ENCODE measurements around the gene TLR8.
"Not testable (repeated sequence)": the region's sequence is repeated elsewhere in the genome, so short reads cannot be mapped to it uniquely, and the experiment has no call there.

TLR8 gene

DNA sequence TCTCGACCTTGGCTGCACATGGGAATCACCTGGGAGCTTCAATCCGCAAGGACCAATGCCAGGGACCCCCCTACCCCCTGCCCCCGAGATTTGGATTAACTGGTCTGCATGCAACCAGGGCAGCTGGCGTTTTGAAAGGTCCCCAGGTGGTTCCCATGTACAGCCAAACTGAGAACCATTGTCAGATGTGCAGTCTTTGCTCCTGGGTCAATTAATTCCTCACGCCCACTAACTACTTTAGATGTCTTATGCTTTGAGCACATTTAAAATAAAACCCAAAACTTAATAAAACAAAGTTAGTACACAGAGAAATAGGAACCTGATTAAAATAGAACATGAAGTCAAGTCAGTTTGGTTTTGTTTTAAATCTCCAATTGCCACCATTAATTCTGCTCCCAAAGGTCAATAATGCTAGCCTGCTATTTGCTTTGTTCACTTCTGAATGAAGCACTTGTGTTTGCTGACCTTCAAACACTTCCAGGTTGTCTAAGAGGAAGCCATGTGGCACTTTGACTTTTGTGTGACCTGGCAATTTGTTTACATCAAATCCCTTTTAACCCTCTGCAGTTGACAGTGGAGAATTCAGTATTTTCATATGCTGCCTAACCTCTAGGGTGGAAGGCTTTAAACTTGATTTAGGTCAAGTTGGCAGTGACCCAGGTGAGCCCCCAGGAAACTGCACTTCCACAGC, 41.3 kb downstream of the TLR8 start:
- no peak for DNase-seq

DNA sequence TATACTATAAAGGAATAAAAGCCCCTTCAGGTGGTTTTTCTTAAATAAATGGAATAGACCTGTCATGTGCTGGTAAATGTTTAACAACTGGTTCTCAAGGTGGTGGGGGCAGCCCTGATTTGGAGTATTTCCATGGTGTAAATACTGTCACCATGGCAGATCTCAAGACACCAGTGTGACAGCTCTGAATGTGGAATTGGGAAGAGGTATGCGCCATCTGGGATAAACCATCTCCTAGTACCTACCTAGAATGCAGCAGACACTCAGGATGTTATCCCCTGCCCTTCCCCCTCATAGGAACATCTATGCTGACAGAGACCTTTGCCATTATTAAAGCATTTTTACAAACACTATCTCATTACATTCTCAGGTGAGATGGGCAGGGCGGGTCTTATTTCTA, 42.1 kb downstream of the TLR8 start:
- no peak for DNase-seq

DNA sequence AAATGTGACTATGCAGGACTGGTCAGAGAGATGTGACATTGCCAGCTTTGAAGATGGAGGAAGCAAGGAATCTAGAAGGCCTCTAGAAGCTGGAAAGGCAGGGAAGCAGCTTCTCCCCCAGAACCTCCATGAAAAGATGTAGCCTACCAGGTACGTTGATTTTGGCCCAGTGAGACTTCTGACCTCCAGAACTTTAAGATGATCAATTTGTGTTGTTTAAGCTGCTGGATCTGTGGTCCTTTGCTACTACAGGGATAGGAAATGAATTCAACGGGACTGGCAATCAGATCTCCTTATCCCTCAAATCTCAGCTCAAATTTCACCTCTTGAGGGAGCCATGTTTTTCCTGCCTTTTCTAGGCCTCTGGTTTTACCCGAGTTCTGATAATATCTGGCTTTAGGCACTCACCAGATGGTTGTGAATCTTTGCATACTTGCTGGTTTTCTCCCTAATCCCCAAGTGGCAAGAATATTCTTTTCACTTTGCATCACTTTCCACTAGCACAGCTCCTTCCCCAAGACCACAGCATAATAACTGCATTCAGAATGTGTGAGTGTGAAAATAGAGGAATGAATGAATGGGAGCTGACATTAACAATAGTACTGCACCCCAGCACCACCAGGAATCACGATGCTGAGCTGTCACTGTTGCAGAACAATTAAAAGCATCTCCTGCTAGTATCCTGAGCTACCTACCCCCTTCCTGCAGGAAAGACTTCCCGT, 42.9 kb downstream of the TLR8 start:
- no peak for DNase-seq

DNA sequence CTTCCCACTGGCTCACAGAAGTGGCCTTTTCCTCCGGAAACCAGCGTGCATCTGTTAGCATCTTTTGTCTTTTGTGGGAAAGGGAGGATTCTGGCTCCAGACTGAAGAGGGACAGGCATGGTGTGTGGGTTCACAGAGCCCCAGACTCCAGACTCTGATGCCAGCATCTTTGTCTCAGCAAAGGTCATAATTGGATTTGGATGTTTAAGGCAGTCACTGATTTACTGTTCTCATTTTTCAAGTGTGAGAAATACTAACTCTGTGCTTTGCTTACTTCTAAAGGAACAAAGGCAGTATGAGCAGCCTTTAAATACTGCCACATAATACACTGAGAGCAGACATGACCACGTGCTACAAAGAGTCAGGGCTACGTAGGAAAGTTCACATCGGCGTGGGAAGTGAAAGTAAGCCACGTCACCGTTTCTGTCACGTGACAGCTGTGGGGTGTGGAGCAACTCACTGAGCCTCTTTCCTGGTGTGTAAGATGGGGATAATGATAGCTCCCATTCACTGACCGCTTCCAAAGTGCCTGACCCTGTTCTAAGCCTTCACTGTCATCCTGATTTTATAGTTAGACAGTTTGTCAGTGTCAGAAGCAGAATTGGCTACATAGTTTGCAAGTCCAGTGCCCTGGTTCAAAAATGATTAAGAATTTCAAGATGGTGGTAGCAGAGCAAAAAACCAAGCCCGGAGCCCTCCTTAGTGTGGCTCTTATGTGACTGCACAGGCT, 43.7 kb downstream of the TLR8 start:
- peak; percentile 76 for DNase-seq

DNA sequence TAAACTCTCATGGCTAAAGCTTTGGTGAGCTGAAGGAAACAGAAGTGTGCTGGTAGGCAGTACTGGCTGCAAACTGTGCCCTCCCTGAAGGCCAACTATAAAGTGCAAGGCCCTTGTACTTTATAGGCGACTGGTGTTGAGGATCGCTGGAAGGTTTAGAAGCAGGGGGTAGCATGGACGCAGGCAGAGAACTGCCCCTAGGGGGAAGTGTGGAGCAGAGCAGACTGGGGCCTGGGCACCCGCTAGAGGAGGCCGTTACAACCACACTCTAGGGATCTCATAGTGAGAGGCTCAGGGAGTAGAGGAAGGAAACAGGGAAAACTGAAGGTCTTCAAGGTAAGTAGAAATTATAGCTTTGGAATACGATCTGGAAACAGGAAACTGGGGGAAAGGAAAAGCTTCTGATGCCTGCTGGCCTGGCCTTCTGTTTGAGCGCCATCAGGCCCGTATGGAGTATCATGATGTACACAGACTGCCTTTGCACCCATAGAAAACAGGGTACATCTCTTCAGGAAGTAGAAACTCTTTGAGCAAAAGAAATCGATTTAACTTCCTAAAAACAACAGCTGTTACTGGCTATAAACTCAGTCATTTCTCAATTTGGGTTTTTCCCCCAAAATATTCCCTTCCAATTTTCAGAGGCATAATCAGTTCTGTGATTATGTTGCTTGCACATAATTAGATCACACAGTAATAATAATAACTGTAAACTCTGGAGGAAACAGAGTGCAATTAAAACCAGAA, 44.6 kb downstream of the TLR8 start:
- peak; percentile 47 for DNase-seq

DNA sequence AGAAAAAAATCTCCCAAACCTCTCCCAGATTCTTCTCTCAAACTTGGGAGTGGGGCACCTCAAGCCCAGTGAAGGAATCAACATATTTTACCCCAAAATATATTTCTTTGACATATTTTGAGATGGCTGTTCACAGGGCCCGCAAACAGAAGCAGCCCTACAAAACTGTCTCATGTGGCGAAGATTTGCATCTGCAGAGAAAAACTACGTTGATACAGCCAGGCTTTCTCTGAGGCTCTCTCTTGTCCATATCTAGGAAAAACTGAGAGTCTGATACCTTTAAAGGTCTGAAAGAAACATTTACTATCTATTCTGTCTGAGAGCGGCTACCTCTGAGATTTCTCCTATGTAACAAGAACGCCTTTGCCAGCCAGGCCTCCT, 45.2 kb downstream of the TLR8 start:
- DNase-seq, result no peak

DNA sequence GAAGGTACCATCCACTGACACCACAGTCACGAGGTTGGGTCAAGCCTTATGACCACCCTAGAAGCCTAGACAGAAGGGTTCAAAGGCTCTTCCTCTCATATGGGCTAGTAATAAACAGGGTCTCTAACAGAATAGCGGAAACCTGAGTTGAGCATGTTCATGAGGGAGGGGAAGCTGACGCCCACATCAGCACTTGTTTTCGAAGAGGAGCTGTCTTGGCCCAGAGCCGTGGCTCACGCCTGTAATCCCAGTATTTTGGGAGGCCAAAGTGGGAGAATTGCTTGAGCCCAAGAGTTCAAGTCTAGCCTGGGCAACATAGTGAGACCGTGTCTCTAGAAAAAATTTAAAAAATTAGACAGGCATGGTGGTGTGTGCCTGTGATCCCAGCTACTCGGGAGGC, 47.0 kb downstream of the TLR8 start:
- no peak for DNase-seq

DNA sequence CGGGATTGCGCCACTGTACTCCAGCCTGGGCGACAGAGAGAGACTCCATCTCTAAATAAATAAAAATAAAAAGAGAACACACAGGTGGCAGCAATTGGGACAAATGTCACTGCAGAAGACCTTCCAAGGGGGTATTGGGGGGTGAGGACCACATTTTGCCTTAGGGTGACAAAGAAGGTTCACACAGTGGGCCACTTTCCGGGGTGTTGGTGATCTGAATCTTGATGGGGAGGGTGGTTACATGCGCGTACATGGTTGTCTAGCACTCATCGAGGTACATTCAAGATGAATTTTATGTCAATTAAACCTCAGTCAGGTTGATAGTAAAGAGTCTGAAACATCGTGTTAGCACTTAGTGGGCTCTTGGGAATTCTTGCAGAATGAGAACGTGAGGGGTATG, 48.0 kb downstream of the TLR8 start:
- no peak for DNase-seq

DNA sequence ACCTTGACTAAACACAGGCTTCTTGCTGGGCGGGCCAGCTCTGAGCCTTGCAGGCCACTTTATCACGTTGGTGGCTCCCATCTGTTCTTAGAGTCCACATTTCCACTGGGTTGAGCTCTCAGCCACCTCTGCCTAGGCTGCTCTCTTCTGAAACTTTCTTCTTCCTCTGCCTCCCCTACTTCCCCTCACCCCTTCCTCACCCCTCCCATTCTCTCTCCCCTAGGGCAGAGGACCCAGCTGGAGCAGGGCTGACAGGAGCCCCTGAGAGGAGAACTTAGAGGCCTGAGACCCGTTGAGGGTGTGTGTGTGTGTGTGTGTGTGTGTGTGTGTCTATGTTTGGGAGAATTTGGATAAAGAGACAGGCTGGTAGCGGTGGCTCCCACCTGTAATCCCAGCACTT, 48.6 kb downstream of the TLR8 start:
- no peak for DNase-seq

DNA sequence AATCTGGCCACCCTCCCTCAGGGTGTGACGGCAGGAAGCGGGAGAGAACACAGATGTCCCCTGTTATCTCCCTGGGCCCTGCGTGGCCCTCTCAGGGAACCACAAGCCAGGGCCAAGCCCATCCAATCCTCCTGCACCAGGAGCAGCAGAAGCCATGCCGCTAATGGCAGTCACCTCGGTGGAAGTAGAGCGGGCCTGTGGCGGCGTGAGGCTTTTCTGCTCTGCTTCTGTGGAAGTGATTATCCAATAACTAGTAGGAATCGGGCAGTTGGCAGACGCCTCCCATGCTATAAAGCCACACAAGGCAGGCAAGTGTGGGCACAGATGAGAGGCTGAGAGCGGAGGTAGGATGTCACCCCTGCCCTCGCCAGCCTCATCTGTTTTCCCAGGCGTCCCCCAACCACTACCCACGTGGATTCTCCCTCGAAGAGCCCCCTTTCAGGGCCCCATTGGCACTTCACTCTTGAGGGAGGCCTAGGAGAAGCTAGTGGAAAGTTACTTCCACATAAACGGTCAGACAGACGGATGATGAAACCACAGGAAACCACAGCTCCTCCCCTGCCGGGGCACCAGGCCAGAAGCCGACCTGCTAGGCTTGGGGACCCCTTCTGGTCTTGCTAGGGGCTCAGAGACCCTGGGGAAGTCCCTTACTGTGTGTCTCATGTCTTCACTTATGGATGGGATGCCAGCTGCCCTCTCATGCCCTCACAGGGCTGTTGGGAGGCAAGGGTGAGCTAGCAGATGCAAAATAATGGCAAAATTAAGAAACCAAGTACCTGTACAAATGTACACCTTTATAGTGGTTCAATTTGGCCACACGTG, 49.7 kb downstream of the TLR8 start:
- DNase-seq, result no peak

DNA sequence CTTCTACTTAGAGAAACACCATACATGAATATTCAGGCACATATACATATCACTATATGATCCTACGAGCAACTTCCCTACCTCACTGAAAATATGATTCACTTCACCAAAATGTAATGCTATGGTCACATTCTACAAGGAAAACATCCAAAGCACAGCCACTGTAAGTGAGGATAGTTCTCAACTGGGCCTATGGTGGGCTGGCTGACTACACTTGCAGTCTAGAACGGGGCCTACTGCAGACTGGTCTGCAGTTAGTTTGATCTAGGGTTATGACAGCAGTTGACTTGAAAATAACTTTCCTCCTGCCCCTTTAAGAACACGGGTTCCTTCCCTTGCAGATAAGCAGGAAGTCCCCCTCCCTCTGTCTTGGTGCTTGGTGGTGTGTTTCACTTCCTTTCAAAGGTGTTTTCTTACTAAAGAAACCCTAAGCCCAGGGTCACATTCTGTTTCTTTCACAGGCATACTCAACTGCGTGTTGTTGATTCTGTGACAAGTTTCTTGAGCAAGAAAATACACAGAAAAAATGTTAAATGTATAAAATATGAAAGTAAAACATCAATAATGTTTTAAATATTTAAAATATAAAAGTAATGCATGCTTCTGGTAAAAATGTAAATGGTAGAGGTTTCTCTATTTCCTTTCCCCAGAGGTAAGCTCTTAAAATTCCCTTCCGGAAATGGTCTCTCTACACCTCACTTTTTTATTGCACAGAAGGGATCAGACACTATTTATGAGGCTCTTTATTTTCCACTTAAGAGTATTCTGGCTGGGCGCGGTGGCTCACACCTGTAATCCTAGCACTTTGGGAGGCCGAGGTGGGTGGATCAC, 50.5 kb downstream of the TLR8 start:
- DNase-seq, result no peak

DNA sequence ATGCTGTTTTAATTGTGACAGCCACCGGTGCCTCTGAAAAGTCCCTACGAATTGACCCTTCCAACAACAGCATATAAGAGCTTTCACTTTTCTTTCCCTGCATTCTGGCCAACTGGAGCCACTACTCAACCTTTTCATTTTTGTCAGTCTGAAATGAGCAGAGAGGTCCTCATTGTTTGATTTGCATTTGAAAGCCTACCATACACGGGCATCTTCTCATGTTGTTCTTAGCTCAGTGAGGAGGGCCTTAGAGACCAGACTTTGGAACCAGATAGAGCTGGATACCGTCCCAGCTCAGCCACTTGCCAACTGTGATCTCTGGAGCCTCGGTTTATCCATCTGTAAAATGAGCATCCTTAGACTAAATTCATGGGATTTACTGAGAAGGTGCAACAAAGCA, 51.6 kb downstream of the TLR8 start:
- DNase-seq, result no peak

DNA sequence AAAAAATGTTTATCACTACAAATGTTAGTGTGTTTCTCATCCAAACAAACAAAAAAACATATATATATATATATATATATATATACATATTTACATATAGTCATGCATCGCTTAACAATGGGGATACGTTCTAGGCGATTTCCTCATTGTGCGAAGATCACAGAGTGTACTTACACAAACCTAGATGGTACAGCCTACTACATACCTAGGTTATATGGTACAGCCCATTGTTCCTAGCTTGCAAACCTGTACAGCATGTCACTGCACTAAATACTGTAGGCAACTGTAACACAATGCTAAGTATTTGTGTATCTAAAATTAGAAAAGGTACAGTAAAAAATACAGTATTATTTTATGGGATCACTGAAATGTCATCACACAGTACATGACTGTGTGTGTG, 52.0 kb downstream of the TLR8 start:
- no peak for DNase-seq

DNA sequence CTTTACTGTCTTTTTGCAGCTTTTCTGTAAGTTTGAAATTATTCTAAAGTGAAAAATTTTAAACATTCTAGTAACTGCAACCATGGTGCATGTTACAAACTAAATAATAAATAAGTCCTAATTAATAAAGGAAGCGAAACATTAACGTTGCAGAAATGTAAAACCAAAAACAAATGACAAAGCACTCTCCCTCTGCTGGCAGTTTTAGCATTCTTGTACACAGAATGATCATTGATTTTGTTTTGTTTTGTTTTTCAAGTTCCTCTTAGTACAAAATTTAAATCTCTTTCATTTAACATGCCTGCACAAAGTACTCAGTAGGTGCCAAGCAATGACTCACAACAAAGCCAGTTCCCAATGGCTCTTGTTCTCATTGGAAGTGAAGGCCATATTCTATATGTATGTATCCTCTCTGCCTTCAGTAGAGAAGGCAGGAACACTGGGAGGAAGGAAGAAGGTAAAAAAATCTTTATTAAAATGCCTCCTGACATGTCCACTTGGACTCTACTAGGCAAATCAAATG, 54.8 kb downstream of the TLR8 start:
- no peak for DNase-seq

DNA sequence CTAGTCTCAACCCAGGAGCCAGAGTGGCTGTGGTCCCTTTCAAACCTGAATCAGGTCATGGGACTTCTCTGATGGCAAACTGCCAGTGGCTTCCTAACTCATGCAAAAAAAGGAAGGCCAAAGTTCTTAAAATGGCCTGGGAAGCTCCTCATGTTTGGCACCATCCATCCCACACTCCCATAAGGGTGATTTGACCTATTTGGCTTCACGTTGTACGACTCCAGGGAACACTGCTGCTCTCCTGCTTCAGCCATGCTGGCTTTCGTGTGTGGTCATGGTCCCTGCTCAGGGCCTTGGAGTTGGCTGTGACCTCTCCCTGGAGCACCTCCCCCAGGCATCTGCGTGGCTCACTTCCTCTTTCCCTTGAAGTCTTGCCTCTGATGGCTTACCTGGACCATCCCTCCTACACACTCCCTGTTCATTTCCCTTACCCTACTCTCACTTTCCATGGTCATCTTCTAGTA, 55.7 kb downstream of the TLR8 start:
- DNase-seq, result no peak

DNA sequence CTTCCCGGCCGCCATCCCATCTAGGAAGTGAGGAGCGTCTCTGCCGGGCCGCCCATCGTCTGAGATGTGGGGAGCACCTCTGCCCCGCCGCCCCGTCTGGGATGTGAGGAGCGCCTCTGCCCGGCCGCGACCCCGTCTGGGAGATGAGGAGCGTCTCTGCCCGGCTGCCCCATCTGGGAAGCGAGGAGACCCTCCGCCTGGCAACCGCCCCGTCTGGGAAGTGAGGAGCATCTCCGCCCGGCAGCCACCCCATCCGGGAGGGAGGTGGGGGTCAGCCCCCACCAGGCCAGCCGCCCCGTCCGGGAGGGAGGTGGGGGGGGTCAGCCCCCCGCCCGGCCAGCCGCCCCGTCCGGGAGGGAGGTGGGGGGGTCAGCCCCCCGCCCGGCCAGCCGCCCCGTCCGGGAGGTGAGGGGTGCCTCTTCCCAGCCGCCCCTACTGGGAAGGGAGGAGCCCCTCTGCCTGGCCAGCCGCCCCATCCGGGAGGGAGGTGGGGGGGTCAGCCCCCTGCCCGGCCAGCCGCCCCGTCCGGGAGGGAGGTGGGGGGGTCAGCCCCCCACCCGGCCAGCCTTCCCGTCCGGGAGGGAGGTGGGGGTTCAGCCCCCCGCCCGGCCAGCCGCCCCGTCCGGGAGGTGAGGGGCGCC, 56.9 kb downstream of the TLR8 start:
- DNase-seq, result not testable (repeated sequence)

DNA sequence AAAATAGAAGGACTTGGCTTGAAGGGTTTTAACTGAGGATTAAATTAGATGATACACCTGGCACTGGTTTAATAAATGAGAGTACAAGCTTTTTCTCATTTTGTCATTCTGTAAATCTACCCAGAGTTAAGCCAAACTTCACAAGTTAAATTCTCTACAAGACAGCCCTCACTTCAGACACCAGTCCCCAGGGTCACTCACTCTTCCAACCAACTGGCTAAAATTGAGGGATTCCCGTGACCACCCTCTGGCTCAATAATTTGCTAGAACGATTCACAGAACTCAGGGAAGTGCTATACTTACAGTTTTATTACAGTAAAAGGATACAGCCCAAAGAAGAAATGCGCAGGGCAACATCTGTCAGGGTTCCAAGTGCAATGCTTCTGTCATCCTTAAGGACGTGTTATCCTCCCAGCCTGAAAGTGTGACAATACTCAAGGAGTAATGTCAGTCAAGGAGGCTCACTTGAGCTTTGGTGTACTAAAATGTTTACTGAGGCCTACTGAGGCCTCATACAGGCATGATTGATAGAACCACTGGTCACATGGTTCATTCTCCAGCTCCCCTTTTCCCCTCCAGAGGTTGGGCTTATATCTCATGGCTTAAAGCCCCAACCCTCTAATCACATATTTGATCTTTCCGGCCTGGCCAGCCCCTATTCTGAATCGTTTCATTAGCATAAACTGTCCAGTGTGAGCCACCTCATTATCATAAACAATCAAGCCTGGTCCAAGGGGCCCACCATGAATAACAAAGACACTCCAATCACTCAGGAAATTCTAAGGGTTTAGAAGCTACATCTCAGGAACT, 58.9 kb downstream of the TLR8 start:
- no peak for DNase-seq

DNA sequence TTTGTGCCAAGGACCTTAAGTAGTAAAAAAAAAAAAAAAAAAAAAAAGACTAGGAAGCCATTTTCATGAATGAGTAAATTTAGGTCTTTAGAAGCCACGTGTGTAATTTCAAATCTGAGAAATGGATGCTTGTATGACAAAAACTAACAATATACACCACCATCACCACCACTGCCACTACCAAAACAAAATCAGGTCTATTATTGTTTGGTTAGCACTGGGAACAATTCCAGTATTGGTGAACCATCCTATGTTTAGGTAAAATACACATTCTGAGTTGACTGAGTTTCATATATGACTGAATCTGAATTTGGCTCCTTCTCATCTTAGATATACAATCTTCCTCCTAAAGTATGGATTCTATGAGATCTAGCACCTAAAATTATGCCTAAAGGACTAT, 59.7 kb downstream of the TLR8 start:
- no peak for DNase-seq

DNA sequence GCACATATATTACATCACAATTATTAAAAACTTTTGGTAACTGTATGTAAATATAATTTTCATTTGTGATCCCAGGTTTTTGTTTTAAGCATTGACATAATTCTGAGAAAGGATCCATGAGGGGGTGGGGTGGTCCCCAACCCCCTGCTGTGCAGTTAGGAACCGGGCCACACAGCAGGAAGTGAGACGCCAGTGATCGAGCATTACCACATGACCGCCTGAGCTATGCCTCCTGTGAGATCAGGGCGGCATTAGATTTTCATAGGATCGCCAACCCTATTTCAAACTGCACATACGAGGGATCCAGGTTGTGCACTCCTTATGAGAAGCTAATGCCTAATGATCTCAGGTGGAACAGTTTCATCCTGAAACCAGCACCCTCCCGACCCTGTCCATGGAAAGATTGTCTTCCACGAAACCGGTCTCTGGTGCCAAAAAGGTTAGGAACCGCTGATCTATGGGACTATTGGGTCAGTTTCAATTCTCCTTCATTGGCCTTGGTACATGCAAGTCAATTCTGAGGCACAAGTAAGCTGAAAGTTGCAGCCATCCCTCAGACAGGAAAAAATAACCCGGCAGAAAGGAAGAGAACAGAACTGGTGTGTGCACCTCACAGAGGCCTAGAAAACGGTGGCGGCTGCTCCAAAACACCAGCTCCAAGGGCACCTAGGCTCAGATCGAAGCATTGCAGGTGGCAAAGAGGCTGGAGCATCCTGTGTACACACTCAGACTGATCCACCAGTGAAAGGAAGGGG, 61.5 kb downstream of the TLR8 start:
- DNase-seq, result no peak
